Measurements from ENCODE around the gene CHMP6. TPM values are rescaled to one million over a fixed set of nuclear protein-coding genes. Genes with fewer than 3 reads are reported as not detected.

Gene CHMP6
- total and polyA plus RNA-seq, 4 donors: 9.6 to 24.0 (median 16.7) TPM

DNA sequence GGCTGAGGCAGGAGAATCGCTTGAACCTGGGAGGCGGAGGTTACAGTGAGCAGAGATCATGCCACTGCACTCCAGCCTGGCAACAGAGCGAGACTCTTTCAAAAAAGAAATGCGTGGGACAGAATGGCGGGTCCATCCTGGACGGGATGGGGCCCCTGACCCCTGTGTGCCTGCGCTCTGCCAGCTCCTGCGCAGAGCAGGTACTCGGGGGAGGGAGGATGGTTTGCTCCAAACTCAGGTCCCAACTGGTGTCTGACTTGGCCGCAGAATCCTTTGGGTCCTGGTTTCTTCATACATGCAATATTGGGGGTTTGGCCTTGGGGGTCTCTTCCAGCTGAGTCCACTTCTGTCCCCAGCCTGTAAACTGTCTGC lies 10.4 kb downstream of the CHMP6 start:
- Histone ChIP-seq H3K4me1 (ENCODE audit: control insufficient read depth in 4 of 4, insufficient read depth in 4 of 4, low read length in 3 of 4) (peaks cover 14 to 32% (median 26%) of the 10 kb centered on the region in 4 donors), H3K36me3 (ENCODE audit: control insufficient read depth in 4 of 4, insufficient read depth in 3 of 4, low read depth in 1 of 4, low read length in 3 of 4) (peaks cover 3 to 24% (median 15%) of the 10 kb centered on the region in 4 donors), H3K27ac (ENCODE audit: low read depth in 1 of 2, low read length in 2 of 2) (no peak overlapping the region), H3K27me3 (ENCODE audit: control insufficient read depth in 4 of 4, insufficient read depth in 4 of 4, low read length in 3 of 4) (peaks cover 0 to 6% (median 0%) of the 10 kb centered on the region in 4 donors), H3K9me3 (ENCODE audit: control insufficient read depth in 4 of 4, low read length in 3 of 4) (no peaks in the 10 kb centered on the region), H3K9ac (ENCODE audit: low read depth in 1 of 2, low read length in 2 of 2) (no peak overlapping the region), H3K4me3 (ENCODE audit: low read depth in 1 of 3, low read length in 3 of 3) (no peak overlapping the region)
- no peak for DNase-seq (ENCODE audit: low spot score)
- 80% methylated on average over 10 of the region's 10 CpGs for WGBS
- TF ChIP-seq SP1 (IDR thresholded peaks at IDR 0.05): no peak
- TF ChIP-seq, protein P1, sequence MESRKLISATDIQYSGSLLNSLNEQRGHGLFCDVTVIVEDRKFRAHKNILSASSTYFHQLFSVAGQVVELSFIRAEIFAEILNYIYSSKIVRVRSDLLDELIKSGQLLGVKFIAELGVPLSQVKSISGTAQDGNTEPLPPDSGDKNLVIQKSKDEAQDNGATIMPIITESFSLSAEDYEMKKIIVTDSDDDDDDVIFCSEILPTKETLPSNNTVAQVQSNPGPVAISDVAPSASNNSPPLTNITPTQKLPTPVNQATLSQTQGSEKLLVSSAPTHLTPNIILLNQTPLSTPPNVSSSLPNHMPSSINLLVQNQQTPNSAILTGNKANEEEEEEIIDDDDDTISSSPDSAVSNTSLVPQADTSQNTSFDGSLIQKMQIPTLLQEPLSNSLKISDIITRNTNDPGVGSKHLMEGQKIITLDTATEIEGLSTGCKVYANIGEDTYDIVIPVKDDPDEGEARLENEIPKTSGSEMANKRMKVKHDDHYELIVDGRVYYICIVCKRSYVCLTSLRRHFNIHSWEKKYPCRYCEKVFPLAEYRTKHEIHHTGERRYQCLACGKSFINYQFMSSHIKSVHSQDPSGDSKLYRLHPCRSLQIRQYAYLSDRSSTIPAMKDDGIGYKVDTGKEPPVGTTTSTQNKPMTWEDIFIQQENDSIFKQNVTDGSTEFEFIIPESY (IDR thresholded peaks at IDR 0.05): no peak
- TF ChIP-seq, protein P2, sequence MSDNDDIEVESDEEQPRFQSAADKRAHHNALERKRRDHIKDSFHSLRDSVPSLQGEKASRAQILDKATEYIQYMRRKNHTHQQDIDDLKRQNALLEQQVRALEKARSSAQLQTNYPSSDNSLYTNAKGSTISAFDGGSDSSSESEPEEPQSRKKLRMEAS (IDR thresholded peaks at IDR 0.05): no peak
- no peak for TF ChIP-seq FOXA1 (IDR thresholded peaks at IDR 0.05)
- TF ChIP-seq HNF4G (IDR thresholded peaks at IDR 0.05): no peak
- no peak for TF ChIP-seq JUND (IDR thresholded peaks at IDR 0.05)
- TF ChIP-seq HNF4A (conservative IDR thresholded peaks at IDR 0.05): no peak
- TF ChIP-seq, protein P3, sequence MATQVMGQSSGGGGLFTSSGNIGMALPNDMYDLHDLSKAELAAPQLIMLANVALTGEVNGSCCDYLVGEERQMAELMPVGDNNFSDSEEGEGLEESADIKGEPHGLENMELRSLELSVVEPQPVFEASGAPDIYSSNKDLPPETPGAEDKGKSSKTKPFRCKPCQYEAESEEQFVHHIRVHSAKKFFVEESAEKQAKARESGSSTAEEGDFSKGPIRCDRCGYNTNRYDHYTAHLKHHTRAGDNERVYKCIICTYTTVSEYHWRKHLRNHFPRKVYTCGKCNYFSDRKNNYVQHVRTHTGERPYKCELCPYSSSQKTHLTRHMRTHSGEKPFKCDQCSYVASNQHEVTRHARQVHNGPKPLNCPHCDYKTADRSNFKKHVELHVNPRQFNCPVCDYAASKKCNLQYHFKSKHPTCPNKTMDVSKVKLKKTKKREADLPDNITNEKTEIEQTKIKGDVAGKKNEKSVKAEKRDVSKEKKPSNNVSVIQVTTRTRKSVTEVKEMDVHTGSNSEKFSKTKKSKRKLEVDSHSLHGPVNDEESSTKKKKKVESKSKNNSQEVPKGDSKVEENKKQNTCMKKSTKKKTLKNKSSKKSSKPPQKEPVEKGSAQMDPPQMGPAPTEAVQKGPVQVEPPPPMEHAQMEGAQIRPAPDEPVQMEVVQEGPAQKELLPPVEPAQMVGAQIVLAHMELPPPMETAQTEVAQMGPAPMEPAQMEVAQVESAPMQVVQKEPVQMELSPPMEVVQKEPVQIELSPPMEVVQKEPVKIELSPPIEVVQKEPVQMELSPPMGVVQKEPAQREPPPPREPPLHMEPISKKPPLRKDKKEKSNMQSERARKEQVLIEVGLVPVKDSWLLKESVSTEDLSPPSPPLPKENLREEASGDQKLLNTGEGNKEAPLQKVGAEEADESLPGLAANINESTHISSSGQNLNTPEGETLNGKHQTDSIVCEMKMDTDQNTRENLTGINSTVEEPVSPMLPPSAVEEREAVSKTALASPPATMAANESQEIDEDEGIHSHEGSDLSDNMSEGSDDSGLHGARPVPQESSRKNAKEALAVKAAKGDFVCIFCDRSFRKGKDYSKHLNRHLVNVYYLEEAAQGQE (IDR thresholded peaks at IDR 0.05): no peak
- TF ChIP-seq RAD21 (IDR thresholded peaks at IDR 0.05): no peak
- no peak for TF ChIP-seq YY1 (IDR thresholded peaks at IDR 0.05)
- TF ChIP-seq NR2F2 (IDR thresholded peaks at IDR 0.05): no peak
- no peak for TF ChIP-seq RXRA (IDR thresholded peaks at IDR 0.05)
- no peak for TF ChIP-seq TAF1 (conservative IDR thresholded peaks at IDR 0.05)
- TF ChIP-seq, protein P4, sequence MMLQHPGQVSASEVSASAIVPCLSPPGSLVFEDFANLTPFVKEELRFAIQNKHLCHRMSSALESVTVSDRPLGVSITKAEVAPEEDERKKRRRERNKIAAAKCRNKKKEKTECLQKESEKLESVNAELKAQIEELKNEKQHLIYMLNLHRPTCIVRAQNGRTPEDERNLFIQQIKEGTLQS (IDR thresholded peaks at IDR 0.05): no peak
- TF ChIP-seq, protein P5, sequence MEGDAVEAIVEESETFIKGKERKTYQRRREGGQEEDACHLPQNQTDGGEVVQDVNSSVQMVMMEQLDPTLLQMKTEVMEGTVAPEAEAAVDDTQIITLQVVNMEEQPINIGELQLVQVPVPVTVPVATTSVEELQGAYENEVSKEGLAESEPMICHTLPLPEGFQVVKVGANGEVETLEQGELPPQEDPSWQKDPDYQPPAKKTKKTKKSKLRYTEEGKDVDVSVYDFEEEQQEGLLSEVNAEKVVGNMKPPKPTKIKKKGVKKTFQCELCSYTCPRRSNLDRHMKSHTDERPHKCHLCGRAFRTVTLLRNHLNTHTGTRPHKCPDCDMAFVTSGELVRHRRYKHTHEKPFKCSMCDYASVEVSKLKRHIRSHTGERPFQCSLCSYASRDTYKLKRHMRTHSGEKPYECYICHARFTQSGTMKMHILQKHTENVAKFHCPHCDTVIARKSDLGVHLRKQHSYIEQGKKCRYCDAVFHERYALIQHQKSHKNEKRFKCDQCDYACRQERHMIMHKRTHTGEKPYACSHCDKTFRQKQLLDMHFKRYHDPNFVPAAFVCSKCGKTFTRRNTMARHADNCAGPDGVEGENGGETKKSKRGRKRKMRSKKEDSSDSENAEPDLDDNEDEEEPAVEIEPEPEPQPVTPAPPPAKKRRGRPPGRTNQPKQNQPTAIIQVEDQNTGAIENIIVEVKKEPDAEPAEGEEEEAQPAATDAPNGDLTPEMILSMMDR (IDR thresholded peaks at IDR 0.05; ENCODE audit: low read depth, low read length, missing input control): no peak
- no peak for TF ChIP-seq FOXA2 (IDR thresholded peaks at IDR 0.05)
- no peak for TF ChIP-seq EGR1 (IDR thresholded peaks at IDR 0.05; ENCODE audit: low read depth in 2 of 2)
- no peak for TF ChIP-seq GABPA (IDR thresholded peaks at IDR 0.05 in 1 of 2, conservative IDR thresholded peaks at IDR 0.05 in 1 of 2)

Data from liver (tissue), 9 donors.